ENCODE measurements around the gene RNF126.

GRCh38 chr19:644789-645188 is 18.2 kb downstream of the RNF126 start:
- TF ChIP-seq POLR2AphosphoS5 (IDR thresholded peaks at IDR 0.05; ENCODE audit: insufficient read depth in 1 of 2, low read depth in 1 of 2) (no peak), POLR2A (IDR thresholded peaks at IDR 0.05) (no peak)
- TF ChIP-seq, protein P1, sequence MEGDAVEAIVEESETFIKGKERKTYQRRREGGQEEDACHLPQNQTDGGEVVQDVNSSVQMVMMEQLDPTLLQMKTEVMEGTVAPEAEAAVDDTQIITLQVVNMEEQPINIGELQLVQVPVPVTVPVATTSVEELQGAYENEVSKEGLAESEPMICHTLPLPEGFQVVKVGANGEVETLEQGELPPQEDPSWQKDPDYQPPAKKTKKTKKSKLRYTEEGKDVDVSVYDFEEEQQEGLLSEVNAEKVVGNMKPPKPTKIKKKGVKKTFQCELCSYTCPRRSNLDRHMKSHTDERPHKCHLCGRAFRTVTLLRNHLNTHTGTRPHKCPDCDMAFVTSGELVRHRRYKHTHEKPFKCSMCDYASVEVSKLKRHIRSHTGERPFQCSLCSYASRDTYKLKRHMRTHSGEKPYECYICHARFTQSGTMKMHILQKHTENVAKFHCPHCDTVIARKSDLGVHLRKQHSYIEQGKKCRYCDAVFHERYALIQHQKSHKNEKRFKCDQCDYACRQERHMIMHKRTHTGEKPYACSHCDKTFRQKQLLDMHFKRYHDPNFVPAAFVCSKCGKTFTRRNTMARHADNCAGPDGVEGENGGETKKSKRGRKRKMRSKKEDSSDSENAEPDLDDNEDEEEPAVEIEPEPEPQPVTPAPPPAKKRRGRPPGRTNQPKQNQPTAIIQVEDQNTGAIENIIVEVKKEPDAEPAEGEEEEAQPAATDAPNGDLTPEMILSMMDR (IDR thresholded peaks at IDR 0.05): no peak
